HEK293 (cell line): ENCODE measurements around the gene DISC1.
A peak's percentile ranks its signal among the peaks of the same experiment; 100 is the strongest.

Experiments
- CTCF ChIA-PET: fragments of 350-600 bp; formaldehyde crosslinking; extraction: SDS; loops from one replicate; lab custom pipeline; 2021; ENCODE audit warnings: antibody characterized with exemption; lab: Yijun Ruan, JAX
- POLR2A ChIA-PET: fragments of 300-600 bp; formaldehyde crosslinking; extraction: SDS; loops from one replicate; lab custom pipeline; 2020; ENCODE audit warnings: antibody characterized with exemption, inconsistent platforms; lab: Yijun Ruan, JAX
- H3K27ac ChIP-seq: fragments of 200-500 bp; sonication (Bioruptor generic); 2 replicates; pipeline ENCODE4 v1.5.1; 2014; ENCODE audit warnings: low read depth, low read length, control low read depth, inconsistent platforms; ENCODE audit errors: extremely low read depth
- H3K36me3 ChIP-seq, 2 experiments: fragments of 200-500 bp in 1 of 2; sonication (Bioruptor generic) in 1 of 2; 1 replicate in 1 of 2; 2 replicates in 1 of 2; pipeline ENCODE4 v1.5.1; 2014 to 2017; ENCODE audit warnings: inconsistent platforms in 2 of 2, low read length in 2 of 2; ENCODE audit not compliant: control insufficient read depth in 2 of 2, insufficient read depth in 1 of 2
- H3K4me1 ChIP-seq: fragments of 200-500 bp; sonication (Bioruptor generic); 2 replicates; pipeline ENCODE4 v1.5.1; 2014; ENCODE audit warnings: mild to moderate bottlenecking, low read length, inconsistent platforms; ENCODE audit not compliant: control insufficient read depth, insufficient read depth
- H3K4me3 ChIP-seq: 2 replicates; pipeline ENCODE4 v1.5.1; 2011; ENCODE audit warnings: low read depth, mild to moderate bottlenecking, control low read depth, low read length, moderate library complexity
- H3K9me3 ChIP-seq: fragments of 200-500 bp; sonication (Bioruptor generic); 2 replicates; pipeline ENCODE4 v1.5.1; 2014; ENCODE audit warnings: low read depth, low read length, inconsistent platforms; ENCODE audit not compliant: control insufficient read depth, insufficient read depth
- BCL11B ChIP-seq: fragments of 450-650 bp; formaldehyde crosslinking; IDR thresholded peaks from 2 replicates; pipeline ENCODE4 v1.5.1; 2016; ENCODE audit warnings: low read depth, missing biosample characterization, missing genetic modification characterization
- INSM2 ChIP-seq: fragments of 450-650 bp; formaldehyde crosslinking; IDR thresholded peaks from 2 replicates; pipeline ENCODE4 v1.5.1; 2016; ENCODE audit warnings: missing biosample characterization, missing genetic modification characterization
- SP7 ChIP-seq: fragments of 450-650 bp; formaldehyde crosslinking; IDR thresholded peaks from 2 replicates; pipeline ENCODE4 v1.5.1; 2016; ENCODE audit warnings: missing biosample characterization, missing genetic modification characterization
- ZBTB1 ChIP-seq: fragments of 450-650 bp; formaldehyde crosslinking; IDR thresholded peaks from 2 replicates; pipeline ENCODE4 v1.5.1; 2016; ENCODE audit warnings: missing biosample characterization, missing genetic modification characterization
- ZBTB10 ChIP-seq: fragments of 450-650 bp; formaldehyde crosslinking; IDR thresholded peaks from 2 replicates; pipeline ENCODE4 v1.5.1; 2016; ENCODE audit warnings: missing biosample characterization, missing genetic modification characterization
- ZNF146 ChIP-seq: fragments of 450-650 bp; formaldehyde crosslinking; IDR thresholded peaks from 2 replicates; pipeline ENCODE4 v1.5.1; 2016; ENCODE audit warnings: missing biosample characterization, missing genetic modification characterization
- ZNF18 ChIP-seq: fragments of 450-650 bp; formaldehyde crosslinking; IDR thresholded peaks from 2 replicates; pipeline ENCODE4 v1.5.1; 2016; ENCODE audit warnings: missing biosample characterization, missing genetic modification characterization
- ZNF341 ChIP-seq: fragments of 450-650 bp; formaldehyde crosslinking; IDR thresholded peaks from 2 replicates; pipeline ENCODE4; 2016; ENCODE audit warnings: low read depth, missing biosample characterization, missing genetic modification characterization
- ZNF354C ChIP-seq: fragments of 450-650 bp; formaldehyde crosslinking; IDR thresholded peaks from 2 replicates; pipeline ENCODE4 v1.5.1; 2016; ENCODE audit warnings: missing biosample characterization, missing genetic modification characterization, low read depth, borderline replicate concordance
- ZNF37A ChIP-seq: fragments of 450-650 bp; IDR thresholded peaks from 2 replicates; pipeline ENCODE4 v1.5.1; 2018; ENCODE audit warnings: missing biosample characterization, missing genetic modification characterization
- ZNF391 ChIP-seq: fragments of 450-650 bp; formaldehyde crosslinking; IDR thresholded peaks from 2 replicates; pipeline ENCODE4 v1.5.1; 2016; ENCODE audit warnings: low read depth, missing biosample characterization, missing genetic modification characterization, borderline replicate concordance
- ZNF433 ChIP-seq: fragments of 450-650 bp; formaldehyde crosslinking; IDR thresholded peaks from 2 replicates; pipeline ENCODE4 v1.5.1; 2016; ENCODE audit warnings: missing biosample characterization, missing genetic modification characterization, low read depth
- ZNF544 ChIP-seq: fragments of 450-650 bp; formaldehyde crosslinking; IDR thresholded peaks from 2 replicates; pipeline ENCODE4 v1.5.0; 2017; ENCODE audit warnings: missing biosample characterization, missing genetic modification characterization
- ZNF571 ChIP-seq: fragments of 450-650 bp; formaldehyde crosslinking; IDR thresholded peaks from 2 replicates; pipeline ENCODE4 v1.5.0; 2017; ENCODE audit warnings: missing biosample characterization, missing genetic modification characterization
- ZNF623 ChIP-seq: fragments of 450-650 bp; formaldehyde crosslinking; IDR thresholded peaks from 2 replicates; pipeline ENCODE4 v1.5.1; 2016; ENCODE audit warnings: missing biosample characterization, missing genetic modification characterization
- ZNF664 ChIP-seq: fragments of 450-650 bp; formaldehyde crosslinking; IDR thresholded peaks from 2 replicates; pipeline ENCODE4 v1.5.1; 2016; ENCODE audit warnings: missing biosample characterization, missing genetic modification characterization
- ZNF768 ChIP-seq: fragments of 450-650 bp; formaldehyde crosslinking; IDR thresholded peaks from 2 replicates; pipeline ENCODE4 v1.5.1; 2018; ENCODE audit warnings: missing biosample characterization, mild to moderate bottlenecking, missing genetic modification characterization
- ZNF777 ChIP-seq: fragments of 450-650 bp; formaldehyde crosslinking; IDR thresholded peaks from 2 replicates; pipeline ENCODE4 v1.5.1; 2017; ENCODE audit warnings: missing biosample characterization, missing genetic modification characterization, borderline replicate concordance
- ZSCAN18 ChIP-seq: fragments of 450-650 bp; formaldehyde crosslinking; IDR thresholded peaks from 2 replicates; pipeline ENCODE4 v1.5.1; 2016; ENCODE audit warnings: missing biosample characterization, missing genetic modification characterization
- ZSCAN4 ChIP-seq: fragments of 450-650 bp; formaldehyde crosslinking; IDR thresholded peaks from 2 replicates; pipeline ENCODE4 v1.5.1; 2017; ENCODE audit warnings: missing biosample characterization, missing genetic modification characterization

Gene DISC1

GRCh38 chr1:231913493-231913892, 286.9 kb downstream of the DISC1 start:
- H3K27ac ChIP-seq, result no peak overlapping the region
- no peaks in the 10 kb centered on the region for H3K4me1 ChIP-seq
- POLR2A ChIA-PET, result no interaction called here
- H3K4me3 ChIP-seq, result no peak overlapping the region
- H3K36me3 ChIP-seq, result no peaks in the 10 kb centered on the region
- TF ChIP-seq ZNF623 (tag by site-specific recombination), result no peak
- TF ChIP-seq ZSCAN18, result no peak
- TF ChIP-seq BCL11B (tag by site-specific recombination), result no peak
- TF ChIP-seq ZNF341 (tag by site-specific recombination), result no peak
- no peak for TF ChIP-seq ZNF37A (tag by site-specific recombination)
- TF ChIP-seq ZNF571 (tag by site-specific recombination), result no peak
- no peak for TF ChIP-seq SP7 (tag by site-specific recombination)
- TF ChIP-seq, all 188 proteins: peak for 0
- CTCF ChIA-PET, result interaction anchor here (0.6 kb wide), 2 partner anchors 11 to 668 kb away, joined by 3 to 5 read pairs; no protein-coding TSS in a partner anchor
- H3K9me3 ChIP-seq, result no peaks in the 10 kb centered on the region

- Histone ChIP-seq H3K4me1 (peaks cover 14% of the 10 kb centered on the region), H3K4me3 (no peak overlapping the region), H3K36me3 (no peaks in the 10 kb centered on the region), H3K9me3 (no peaks in the 10 kb centered on the region), H3K27ac (no peak overlapping the region)
- CTCF ChIA-PET, result interaction anchor here (1.1 to 1.6 kb wide), 3 partner anchors 9 to 13 kb away, joined by 3 to 7 read pairs (median 4); no protein-coding TSS in a partner anchor
- TF ChIP-seq ZBTB10 (tag by site-specific recombination) (no peak), ZNF664 (tag by site-specific recombination) (peak; percentile 49; the same call in 1 of the 2 replicates), ZNF777 (no peak), ZBTB1 (no peak), ZSCAN4 (tag by site-specific recombination) (no peak), ZNF146 (tag by site-specific recombination) (no peak)
- POLR2A ChIA-PET, result no interaction called here
Measured at GRCh38 chr1:231918239-231919015, 291.8 kb downstream of the DISC1 start.

- TF ChIP-seq ZNF544 (tag by site-specific recombination) (no peak), ZNF391 (tag by site-specific recombination) (no peak), ZNF768 (no peak), INSM2 (no peak), ZNF18 (no peak), ZNF354C (no peak), ZNF433 (tag by site-specific recombination) (no peak)
- no peaks in the 10 kb centered on the region for H3K9me3 ChIP-seq
- H3K36me3 ChIP-seq, result no peaks in the 10 kb centered on the region
- CTCF ChIA-PET, result interaction anchor here (1.6 kb wide), 1 partner anchor 12 kb away, joined by 7 read pairs; no protein-coding TSS in a partner anchor
- POLR2A ChIA-PET, result interaction anchor here (1.1 kb wide), 1 partner anchor 12 kb away, joined by 3 read pairs; no protein-coding TSS in a partner anchor
- H3K4me3 ChIP-seq, result no peak overlapping the region
- H3K27ac ChIP-seq, result no peak overlapping the region
- H3K4me1 ChIP-seq, result peaks cover 14% of the 10 kb centered on the region
Measured at GRCh38 chr1:231919239-231919885, 292.8 kb downstream of the DISC1 start.
